Activated T-cell treated with anti-CD3 and anti-CD28 coated beads, Interleukin-2, amount 50 U/mL, for 1 hour (primary cell): ENCODE data around the gene NADK.
"Not testable (repeated sequence)": the region's sequence is repeated elsewhere in the genome, so short reads cannot be mapped to it uniquely, and the experiment has no call there.

Experiments
- DNase-seq: peaks from one replicate; pipeline ENCODE4 v3.0.0-alpha.2; 2020

Gene NADK

DNA sequence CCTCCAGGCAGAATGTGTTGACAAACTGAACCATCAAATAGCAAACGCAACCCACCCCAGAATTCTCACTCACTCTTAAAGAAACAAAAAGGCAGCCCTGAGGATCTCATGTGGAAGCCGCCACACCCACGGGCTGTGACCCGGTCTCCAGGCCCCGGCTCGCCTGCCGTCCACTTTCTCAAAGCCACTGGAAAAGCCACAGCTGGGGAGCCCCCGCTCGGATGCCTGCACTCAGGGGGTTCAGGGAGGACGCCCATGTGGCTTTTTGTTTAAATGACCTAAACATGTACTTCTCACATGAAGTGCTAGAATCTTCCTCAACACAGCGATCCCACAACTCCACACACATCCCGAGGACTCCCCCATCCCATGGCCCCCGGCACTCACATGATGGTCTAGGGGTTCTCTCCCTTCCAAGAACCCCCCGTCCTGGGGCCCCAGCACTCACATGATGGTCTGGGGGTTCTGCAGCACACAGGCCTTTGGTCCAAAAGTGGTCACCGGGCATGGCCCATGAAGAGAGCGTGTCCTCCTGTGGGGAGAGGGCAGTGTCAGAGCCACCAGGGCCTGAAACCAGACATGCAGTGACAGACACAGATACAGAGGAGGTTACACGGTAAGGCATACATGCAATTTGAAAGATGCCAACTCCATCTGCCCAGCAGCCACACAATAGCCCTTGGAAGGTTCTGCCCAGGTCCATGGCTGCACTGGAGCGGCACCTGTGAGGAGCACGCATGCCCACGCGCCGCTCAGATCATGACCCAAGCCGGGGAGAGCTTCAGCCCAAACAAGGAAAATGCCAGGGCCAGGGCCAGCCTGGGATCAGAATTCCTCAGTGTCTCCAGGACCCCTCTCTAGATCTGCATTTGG is 16.5 kb downstream of the NADK start:
- no peak for DNase-seq

DNA sequence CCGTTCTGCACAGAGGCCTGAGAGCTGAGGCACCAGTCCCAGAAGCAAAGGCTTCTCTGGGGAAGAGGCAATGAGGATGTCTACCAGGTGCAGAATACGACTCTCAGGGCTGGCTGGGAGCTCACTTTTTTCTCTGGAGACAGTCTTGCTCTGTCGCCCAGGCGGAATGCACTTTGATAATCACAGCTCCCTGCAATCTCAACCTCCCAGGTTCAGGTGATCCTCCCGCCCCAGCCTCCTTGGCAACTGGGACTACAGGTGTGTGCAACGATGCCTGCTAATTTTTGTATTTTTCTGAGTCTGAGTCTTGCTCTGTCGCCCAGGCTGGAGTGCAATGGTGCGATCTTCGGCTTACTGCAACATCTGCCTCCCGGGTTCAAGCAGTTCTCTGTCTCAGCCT is 17.6 kb downstream of the NADK start:
- DNase-seq: no peak

DNA sequence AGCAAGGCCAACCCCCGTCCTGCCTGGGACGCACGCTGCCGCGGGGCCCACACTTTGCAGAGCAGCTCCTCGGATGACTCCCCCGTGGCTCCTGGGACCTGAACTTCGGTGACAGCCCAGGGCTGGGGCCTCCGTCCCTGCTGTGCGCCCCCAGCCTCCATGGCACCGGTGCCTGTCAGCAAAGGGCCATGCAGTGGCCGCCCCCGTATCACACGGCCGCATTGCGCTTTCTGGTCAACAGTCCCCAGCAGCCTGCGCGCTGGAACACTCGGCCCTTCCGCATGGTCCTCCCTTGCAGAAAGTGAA is 18.0 kb downstream of the NADK start:
- no peak for DNase-seq

GRCh38 chr1:1759456-1760344 is 18.6 kb downstream of the NADK start:
- DNase-seq: no peak

DNA sequence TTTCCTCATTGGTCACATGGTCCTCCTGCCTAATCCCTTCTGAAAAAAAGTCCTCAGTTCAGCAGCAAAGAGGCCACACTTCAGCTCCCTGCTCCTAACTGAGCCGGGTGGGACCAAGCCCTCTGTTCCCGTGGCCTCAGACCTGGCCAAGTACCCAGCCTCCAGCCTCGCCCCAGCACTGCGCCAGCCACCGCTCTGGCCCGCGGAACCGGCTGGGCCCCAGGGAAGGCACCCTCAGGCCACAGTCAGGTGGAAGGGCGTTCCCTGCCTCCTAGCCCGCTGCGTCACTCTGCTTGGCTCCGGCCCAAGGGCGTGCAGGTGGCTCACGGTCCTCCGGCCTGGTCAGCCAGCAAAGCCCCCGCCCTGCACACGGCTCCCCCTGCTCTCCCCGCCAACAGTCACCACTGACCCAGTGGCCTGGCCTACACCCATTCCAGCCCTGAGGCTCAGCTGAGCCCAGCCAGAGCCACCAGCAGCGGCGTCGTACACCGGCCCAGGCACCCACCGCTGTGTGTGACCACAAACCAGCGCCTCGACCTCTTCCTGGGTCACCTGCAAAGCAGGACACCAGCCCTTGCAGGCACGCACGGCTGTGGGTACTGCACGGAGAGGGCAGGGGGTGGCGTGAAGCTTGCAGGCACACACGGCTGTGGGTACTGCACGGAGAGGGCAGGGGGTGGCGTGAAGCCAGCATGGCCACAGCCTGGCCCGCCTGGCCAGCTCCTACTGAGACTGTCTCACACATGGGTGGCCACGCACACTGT is 19.4 kb downstream of the NADK start:
- DNase-seq: no peak

DNA sequence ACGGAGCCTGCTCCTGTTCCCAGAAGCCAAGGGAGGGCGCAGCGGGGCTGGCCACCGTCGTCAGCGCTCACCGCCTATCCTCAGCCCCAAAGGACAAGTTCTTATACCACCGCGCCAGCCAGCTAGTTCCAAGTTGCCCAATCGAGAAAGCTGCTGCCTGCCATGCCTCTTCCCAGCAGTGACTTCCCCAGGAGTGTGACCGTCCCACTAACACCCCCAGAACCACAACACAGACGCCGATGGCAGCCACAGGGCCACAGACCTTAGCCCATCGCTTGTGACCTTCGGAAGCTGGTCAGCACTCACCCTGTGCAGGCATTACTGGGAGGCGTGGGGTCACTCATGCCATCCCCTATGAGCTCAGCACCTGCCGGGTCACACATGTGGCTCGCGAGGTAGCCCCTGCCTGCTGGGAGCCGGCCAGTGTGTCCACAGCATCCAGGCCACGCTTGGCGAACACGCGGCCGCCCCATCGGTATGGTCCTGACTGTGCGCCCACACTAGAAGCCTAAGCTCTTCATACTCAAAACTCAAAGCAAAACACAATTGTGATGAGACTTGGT is 20.1 kb downstream of the NADK start:
- no peak for DNase-seq

GRCh38 chr1:1757422-1758058 is 20.7 kb downstream of the NADK start:
- no peak for DNase-seq

DNA sequence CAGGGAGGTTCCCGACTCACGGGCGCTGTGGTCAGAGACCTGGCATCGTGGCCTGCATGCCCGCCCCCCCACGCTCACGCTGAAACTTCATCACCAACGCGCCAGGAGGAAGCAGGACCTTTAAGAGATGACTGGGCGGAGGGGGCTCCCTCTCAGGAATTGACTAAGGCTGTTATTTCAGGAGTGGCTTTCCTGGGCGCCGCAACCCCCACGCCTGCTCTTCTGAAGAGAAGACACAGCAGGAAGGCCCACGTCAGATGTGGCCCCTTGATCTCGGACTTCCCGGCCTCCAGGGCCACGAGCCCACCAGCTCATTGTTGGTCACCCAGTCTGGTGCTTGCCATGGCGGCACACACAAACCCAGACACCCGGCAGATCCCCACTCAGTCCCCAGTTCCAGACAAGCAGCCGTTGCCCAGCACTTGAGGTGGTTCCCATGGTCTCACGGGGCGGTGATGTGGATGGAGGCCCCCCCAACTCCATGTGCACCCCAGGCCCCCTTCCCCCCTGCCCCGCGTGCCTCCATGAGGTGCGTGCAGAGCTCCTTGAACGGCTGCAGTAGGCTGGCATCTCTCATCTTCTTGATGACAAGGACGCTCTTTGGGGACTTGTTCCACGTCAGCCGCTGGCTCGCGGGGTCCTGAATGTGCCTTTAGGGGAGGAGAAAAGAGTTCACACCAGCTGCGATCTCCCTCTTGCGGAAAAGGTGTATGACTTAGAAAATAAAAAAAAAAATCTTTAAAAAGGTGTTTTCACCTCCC is 21.4 kb downstream of the NADK start:
- DNase-seq: no peak

DNA sequence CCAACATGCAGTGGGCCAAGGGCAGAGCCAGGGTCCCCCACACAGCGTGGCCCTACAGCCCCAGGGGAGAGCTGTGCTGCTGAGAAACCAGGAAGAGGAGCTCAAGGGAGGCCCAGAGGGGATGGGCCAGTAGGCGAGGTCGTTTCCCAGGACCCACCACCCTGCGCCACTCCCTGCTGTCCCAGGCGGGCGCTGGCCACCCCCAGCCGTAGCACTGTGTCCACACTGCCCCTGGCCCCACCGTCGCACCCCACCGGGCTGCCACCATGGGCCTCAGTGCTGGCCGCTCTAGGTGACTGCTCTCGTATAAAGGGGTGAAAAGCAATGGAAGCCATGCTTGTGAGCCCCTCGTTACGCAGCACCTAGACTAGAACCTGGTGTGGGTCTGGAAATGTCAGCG is 22.4 kb downstream of the NADK start:
- no peak for DNase-seq

- DNase-seq: no peak
Observed at GRCh38 chr1:1755426-1755825, 22.8 kb downstream of the NADK start.

DNA sequence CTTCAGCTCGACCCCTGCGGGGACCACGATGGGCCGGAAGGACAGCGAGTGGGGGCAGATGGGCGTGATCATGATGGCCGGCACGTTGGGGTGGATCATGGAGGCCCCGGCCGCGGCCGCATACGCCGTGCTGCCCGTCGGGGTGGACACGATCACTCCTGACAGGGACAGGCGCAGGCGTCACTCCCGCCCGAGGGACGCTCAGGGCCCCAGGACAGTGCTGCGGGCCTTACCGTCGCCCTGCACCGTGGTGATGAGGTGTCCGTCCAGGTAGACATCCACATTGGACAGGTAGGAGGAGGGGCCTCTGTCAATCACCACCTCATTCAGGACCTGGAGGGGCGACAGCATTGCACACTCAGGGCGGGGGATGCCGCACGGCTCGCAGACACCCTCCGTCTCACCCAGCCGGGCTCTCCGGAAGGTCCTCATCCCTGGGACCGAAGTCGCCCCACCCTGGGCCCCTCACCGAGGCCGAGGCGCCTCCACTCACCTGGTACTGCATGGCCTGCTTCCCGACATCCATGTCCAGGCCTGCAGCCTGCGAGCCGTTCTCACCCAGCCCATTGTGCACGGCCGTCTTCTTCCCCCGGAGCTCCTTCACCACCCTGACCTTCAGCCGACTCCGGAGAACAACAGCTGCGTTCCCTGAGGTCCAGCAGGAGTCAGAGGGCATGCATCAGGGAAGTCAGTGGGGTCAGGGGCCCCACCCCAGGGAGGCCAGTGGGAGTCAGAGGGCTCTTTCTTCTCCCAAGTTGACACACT is 24.0 kb downstream of the NADK start:
- no peak for DNase-seq

DNA sequence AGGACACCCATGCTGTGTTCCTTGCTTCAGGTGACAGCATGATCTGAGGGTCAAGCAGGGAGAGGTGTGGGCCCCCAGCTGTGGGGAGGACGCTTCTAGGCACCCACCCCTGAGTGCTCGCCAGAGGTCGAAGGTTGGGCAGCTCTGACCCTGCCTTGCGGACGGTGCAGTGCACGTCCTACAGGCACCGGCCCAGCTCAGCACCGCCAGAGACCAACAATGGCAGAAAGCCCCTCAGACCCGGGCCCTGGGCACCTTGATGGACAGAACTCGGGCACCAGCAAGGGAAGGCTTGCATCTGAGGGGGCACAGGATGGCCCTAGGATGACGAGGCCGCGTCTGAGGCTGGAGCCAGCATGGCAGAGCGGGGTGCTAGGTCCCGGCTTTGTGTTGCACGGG is 24.7 kb downstream of the NADK start:
- no peak for DNase-seq

DNA sequence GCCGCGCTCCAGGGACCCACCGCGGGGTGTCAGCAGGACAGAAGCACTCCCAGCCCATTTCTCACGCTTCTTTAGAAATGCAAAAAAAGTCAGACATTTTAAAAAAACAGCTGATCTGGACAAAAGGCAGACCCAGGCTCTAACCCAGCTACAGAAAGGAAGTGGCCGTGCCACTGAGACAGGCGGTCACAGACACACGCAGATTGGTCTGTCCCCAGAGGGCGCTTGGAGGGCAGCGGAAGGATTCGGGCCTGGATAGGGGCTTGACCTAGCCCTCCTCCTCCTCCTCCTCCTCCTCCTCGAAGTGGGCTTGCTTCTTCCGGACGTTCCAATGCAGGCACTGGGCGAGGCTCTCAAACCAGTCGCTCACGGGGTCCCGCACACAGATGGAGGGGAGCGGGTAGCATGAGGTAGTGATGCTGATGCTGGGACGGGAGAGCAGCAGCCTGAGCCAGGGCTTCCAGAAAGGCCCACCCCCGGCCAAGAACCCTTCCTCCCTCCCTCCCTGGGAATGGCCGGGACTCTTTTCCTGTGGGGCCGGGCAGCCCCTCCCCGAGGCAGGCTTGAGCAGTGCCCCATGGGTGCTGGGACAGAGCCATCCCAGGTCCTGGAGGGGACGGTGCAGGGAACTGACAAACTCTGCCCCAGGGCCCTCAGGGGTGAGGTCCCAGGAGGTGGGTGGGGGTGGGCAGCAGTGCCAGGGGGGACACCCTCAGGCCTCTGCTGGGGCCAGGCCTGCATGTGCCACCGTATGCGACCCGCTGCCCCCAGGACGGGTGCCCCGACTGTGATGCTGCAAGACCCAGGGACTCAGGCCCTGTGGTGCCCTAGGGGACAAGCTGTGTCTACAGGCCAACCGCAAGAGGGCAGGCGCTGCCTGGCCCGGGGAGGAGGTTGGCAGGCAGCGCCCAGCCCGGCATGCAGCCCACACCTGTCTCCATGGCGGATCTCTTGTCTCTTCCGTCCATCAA is 25.3 kb downstream of the NADK start:
- DNase-seq: no peak

- DNase-seq: no peak
Observed at GRCh38 chr1:1752190-1752589, 26.1 kb downstream of the NADK start.

GRCh38 chr1:1749941-1750340 is 28.3 kb downstream of the NADK start:
- DNase-seq: not testable (repeated sequence)

DNA sequence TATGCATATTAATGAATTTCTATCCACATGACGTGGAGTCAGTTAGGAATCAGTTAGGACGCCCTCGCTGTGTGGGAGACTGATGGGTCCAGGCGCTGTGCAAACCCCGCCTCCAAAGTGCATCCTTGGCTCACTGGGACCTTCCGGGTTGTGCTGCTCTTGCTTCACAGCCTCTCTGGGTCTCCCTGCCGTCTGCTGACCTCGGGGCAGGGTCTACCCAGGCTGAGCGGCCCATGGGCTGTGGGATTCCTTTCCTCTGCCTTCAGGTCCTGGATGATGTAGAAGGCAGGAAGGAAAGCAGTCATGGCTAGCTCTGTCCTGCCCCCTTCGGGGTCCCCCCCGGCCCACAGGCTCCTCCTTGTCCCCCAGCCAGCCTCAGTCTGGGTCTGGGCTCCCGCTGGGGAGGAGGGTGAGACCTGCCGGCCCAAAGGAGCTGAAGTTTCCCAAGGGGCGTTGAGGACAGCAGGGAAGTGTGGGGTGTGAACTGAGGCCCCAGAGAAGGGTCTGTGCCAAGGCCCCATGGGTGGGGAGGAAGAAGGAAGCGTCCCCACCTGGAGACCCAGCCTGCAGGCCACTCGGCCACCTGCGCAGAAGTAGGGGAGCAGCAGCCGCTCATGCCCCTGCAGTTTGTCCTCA is 29.5 kb downstream of the NADK start:
- no peak for DNase-seq

- not testable (repeated sequence) for DNase-seq
Observed at GRCh38 chr1:1746566-1746909, 31.7 kb downstream of the NADK start.

DNA sequence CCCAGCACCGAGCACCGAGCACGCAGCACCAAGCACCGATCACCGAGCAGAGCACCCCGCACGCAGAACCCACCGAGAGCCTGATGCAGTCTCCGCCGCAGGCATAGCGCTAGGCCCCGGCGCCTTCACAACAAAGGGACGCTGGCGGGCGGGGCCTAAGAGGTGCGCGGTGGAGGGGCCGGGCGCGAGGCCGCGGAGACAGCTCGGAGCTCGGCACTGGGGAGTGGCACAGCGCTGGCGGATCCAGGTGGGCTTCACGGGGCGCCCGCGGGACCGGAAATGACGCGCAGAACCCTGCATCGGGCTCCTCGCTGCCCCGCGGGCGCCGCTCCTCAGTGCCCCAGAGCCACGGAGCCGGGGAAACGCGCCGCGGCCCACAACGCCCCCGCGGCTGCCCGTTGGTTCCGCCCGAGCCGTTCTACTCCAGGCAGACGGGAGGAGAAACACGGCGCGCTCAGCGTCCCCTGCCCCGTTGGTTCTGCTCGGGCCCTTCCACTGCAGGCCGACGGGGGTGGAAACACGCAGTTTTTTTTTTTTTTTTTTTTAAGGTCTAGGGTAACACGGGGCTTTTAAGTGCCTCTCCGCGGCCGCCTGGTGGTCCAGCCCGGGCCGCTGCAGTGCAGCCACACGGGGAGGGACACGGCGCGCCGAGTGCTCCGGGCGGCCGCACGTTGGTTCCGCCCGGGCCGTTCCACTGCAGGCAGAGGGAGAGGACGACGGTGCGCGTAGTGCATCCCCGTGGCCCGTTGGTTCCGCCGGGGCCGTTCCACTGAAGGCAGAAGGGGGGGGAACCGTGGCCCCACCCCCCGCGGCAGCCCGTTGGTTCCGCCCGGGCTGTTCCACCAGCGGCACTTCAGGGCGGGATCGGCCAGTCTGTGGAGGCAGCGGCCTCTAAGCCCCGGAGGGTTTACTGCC is 32.4 kb downstream of the NADK start:
- peak; percentile 87 for DNase-seq
